ENCODE results near the gene HSD17B8.

- TF ChIP-seq POLR2A (IDR thresholded peaks at IDR 0.05), result no peak
- TF ChIP-seq, protein P1, sequence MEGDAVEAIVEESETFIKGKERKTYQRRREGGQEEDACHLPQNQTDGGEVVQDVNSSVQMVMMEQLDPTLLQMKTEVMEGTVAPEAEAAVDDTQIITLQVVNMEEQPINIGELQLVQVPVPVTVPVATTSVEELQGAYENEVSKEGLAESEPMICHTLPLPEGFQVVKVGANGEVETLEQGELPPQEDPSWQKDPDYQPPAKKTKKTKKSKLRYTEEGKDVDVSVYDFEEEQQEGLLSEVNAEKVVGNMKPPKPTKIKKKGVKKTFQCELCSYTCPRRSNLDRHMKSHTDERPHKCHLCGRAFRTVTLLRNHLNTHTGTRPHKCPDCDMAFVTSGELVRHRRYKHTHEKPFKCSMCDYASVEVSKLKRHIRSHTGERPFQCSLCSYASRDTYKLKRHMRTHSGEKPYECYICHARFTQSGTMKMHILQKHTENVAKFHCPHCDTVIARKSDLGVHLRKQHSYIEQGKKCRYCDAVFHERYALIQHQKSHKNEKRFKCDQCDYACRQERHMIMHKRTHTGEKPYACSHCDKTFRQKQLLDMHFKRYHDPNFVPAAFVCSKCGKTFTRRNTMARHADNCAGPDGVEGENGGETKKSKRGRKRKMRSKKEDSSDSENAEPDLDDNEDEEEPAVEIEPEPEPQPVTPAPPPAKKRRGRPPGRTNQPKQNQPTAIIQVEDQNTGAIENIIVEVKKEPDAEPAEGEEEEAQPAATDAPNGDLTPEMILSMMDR (IDR thresholded peaks at IDR 0.05), result no peak
Observed at GRCh38 chr6:33178755-33179475, 25.5 kb upstream of the HSD17B8 start.

All from lower leg skin (tissue), 3 donors.